Trophoblast cell (in vitro differentiated cells and primary cell): ENCODE measurements around the gene GALNT9.

Experiments used
- DNase-seq, 2 donors: peaks; one replicate each; pipeline ENCODE4 v3.0.0-alpha.2; 2016
- H2AFZ ChIP-seq: 2 replicates; pipeline ENCODE4 v1.6.1; 2013; ENCODE audit warnings: low read length, moderate library complexity, mild to moderate bottlenecking; ENCODE audit not compliant: insufficient read depth, poor library complexity
- H2AK5ac ChIP-seq: 2 replicates; pipeline ENCODE4 v1.6.1; 2013; ENCODE audit warnings: mild to moderate bottlenecking, low read length
- H2BK120ac ChIP-seq: 2 replicates; pipeline ENCODE4 v1.6.1; 2013; ENCODE audit warnings: low read length, mild to moderate bottlenecking, moderate library complexity; ENCODE audit not compliant: insufficient read depth, poor library complexity
- H2BK12ac ChIP-seq: 2 replicates; pipeline ENCODE4 v1.6.1; 2013; ENCODE audit warnings: mild to moderate bottlenecking, low read length, moderate library complexity
- H2BK5ac ChIP-seq: 2 replicates; pipeline ENCODE4 v1.6.1; 2013; ENCODE audit warnings: low read length, low read depth, moderate library complexity, mild to moderate bottlenecking; ENCODE audit not compliant: poor library complexity
- H3K14ac ChIP-seq: 2 replicates; pipeline ENCODE4 v1.6.1; 2013; ENCODE audit warnings: mild to moderate bottlenecking, low read length
- H3K18ac ChIP-seq: 2 replicates; pipeline ENCODE4 v1.6.1; 2013; ENCODE audit warnings: mild to moderate bottlenecking, low read length
- H3K23ac ChIP-seq: 2 replicates; pipeline ENCODE4 v1.6.1; 2013; ENCODE audit warnings: low read length
- H3K27ac ChIP-seq: 2 replicates; pipeline ENCODE4 v1.5.1; 2013; ENCODE audit warnings: low read depth, mild to moderate bottlenecking, inconsistent platforms, low read length, moderate library complexity
- H3K27me3 ChIP-seq: 2 replicates; pipeline ENCODE4 v1.6.1; 2013; ENCODE audit warnings: inconsistent platforms, mild to moderate bottlenecking, low read length, moderate library complexity; ENCODE audit not compliant: insufficient read depth
- H3K36me3 ChIP-seq, 2 experiments: 1 replicate in 1 of 2; 2 replicates in 1 of 2; pipeline ENCODE4 v1.6.1; 2013; ENCODE audit warnings: low read length in 2 of 2, mild to moderate bottlenecking in 2 of 2, moderate library complexity in 1 of 2; ENCODE audit not compliant: insufficient read depth in 2 of 2, control insufficient read depth in 1 of 2
- H3K4ac ChIP-seq: 2 replicates; pipeline ENCODE4 v1.6.1; 2013; ENCODE audit warnings: low read depth, mild to moderate bottlenecking, low read length, moderate library complexity
- H3K4me1 ChIP-seq, 2 experiments: 1 replicate in 1 of 2; 2 replicates in 1 of 2; pipeline ENCODE4 v1.6.1; 2013; ENCODE audit warnings: low read length in 2 of 2, mild to moderate bottlenecking in 2 of 2, moderate library complexity in 1 of 2; ENCODE audit not compliant: insufficient read depth in 2 of 2, control insufficient read depth in 1 of 2
- H3K4me2 ChIP-seq: 2 replicates; pipeline ENCODE4 v1.6.1; 2013; ENCODE audit warnings: inconsistent platforms, mild to moderate bottlenecking, low read length, moderate library complexity
- H3K4me3 ChIP-seq: 2 replicates; pipeline ENCODE4 v1.5.1; 2013; ENCODE audit warnings: mild to moderate bottlenecking, low read depth, low read length, inconsistent platforms
- H3K79me1 ChIP-seq: one replicate; pipeline ENCODE4 v1.6.1; 2013; ENCODE audit warnings: low read length
- H3K79me2 ChIP-seq: 2 replicates; pipeline ENCODE4 v1.6.1; 2013; ENCODE audit warnings: low read length, mild to moderate bottlenecking; ENCODE audit not compliant: control insufficient read depth, insufficient read depth, poor library complexity
- H3K9ac ChIP-seq: 2 replicates; pipeline ENCODE4 v1.6.1; 2013; ENCODE audit warnings: mild to moderate bottlenecking, low read length
- H3K9me3 ChIP-seq: 2 replicates; pipeline ENCODE4 v1.6.1; 2013; ENCODE audit warnings: low read depth, mild to moderate bottlenecking, control low read depth, inconsistent platforms, low read length; ENCODE audit not compliant: insufficient read depth
- H4K12ac ChIP-seq: 2 replicates; pipeline ENCODE4 v1.6.1; 2013; ENCODE audit warnings: low read depth, mild to moderate bottlenecking, low read length, moderate library complexity
- H4K8ac ChIP-seq: 2 replicates; pipeline ENCODE4 v1.6.1; 2013; ENCODE audit warnings: low read depth, mild to moderate bottlenecking, low read length, moderate library complexity
- H4K91ac ChIP-seq: one replicate; pipeline ENCODE4 v1.6.1; 2013; ENCODE audit warnings: low read depth, mild to moderate bottlenecking, low read length, moderate library complexity
- WGBS: extraction: QIAGEN DNeasy Blood & Tissue Kit; methylation state at CpG from one replicate; pipeline ENCODE4 v1.1.7; 2013; ENCODE audit warnings: missing lambda C conversion rate; ENCODE audit not compliant: insufficient read length, insufficient coverage; ENCODE audit errors: extremely low coverage; 5-methylcytosine and 5-hydroxymethylcytosine counted together

GALNT9 gene

DNA sequence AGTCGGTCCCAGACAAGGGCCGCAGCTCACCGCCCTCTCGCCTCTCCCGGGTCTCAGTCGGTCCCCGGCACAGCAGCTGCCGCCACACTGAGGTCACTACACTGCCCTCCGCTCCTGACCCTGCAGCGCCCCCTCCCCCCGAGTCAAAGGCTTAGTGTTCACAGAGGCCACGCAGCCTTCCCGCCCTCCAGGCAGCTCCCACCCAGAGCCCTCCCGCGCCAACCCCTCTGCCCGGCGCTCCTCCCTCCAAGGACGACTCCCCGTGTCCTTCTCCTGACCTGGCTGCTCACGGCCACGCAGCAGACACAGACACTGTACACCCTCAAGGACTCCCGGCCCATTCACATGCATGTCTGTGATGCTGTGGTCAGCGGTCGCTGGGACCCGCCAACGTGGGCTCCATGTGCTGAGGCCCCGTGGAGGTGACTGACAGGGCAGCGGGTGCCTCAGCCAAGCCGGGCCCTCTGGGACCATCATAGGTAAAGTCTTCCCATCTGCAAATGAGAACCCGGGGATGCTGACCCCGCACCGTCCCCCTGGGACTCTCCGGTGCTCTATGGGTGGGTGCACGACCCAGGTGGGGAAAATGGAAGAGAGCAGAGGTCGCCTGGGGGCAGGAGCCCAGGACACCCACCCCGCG, 16.3 kb upstream of the GALNT9 start:
- no peak overlapping the region for H3K4me2 ChIP-seq
- no peak overlapping the region for H2BK120ac ChIP-seq
- H3K27ac ChIP-seq = no peak overlapping the region
- no peak overlapping the region for H3K14ac ChIP-seq
- no peak overlapping the region for H3K4ac ChIP-seq
- H2AK5ac ChIP-seq = no peak overlapping the region
- H2BK12ac ChIP-seq = no peak overlapping the region
- H3K4me1 ChIP-seq = no peaks in the 10 kb centered on the region
- H3K79me1 ChIP-seq = no peaks in the 10 kb centered on the region
- H3K4me3 ChIP-seq = no peak overlapping the region
- no peak overlapping the region for H3K9ac ChIP-seq
- no peaks in the 10 kb centered on the region for H3K27me3 ChIP-seq
- no peak overlapping the region for H2AFZ ChIP-seq
- no CpG with 5 or more reads among the region's 37 CpGs for WGBS
- H3K36me3 ChIP-seq = no peaks in the 10 kb centered on the region
- H3K9me3 ChIP-seq = peaks cover 7% of the 10 kb centered on the region
- no peak overlapping the region for H3K23ac ChIP-seq
- H4K91ac ChIP-seq = no peak overlapping the region
- H2BK5ac ChIP-seq = no peak overlapping the region
- no peak overlapping the region for H3K18ac ChIP-seq
- H4K12ac ChIP-seq = no peak overlapping the region
- no peaks in the 10 kb centered on the region for H3K79me2 ChIP-seq
- H4K8ac ChIP-seq = no peak overlapping the region
- DNase-seq = no peak

DNA sequence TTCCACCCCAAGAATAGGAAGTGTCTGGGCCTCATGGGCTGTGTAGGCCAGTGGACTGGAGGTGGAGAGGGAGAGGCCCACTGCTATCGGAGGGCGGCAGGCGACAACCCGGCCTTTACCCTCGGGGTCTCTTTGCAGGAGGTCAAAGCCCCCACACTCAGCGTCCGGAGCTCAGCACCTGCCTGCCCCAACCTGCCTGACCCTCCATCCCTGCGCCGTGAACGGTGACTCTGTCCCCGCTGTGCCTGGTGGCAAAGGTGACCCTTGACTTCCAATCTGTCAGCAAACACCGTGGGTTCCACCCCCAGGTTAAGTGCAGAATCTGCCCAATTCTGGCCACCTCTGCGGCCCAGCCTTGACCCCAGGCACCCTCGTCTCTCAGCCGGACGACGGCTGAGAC, 15.7 kb upstream of the GALNT9 start:
- no peaks in the 10 kb centered on the region for H3K36me3 ChIP-seq
- no peak overlapping the region for H2BK5ac ChIP-seq
- no peak overlapping the region for H3K18ac ChIP-seq
- no peak overlapping the region for H2AK5ac ChIP-seq
- DNase-seq = no peak
- H4K91ac ChIP-seq = no peak overlapping the region
- no peak overlapping the region for H4K8ac ChIP-seq
- no peak overlapping the region for H2BK12ac ChIP-seq
- no peak overlapping the region for H3K4me3 ChIP-seq
- no peak overlapping the region for H2BK120ac ChIP-seq
- no peak overlapping the region for H2AFZ ChIP-seq
- no peak overlapping the region for H3K4ac ChIP-seq
- H3K9ac ChIP-seq = no peak overlapping the region
- H3K14ac ChIP-seq = no peak overlapping the region
- no peak overlapping the region for H3K4me2 ChIP-seq
- no peaks in the 10 kb centered on the region for H3K27me3 ChIP-seq
- no peaks in the 10 kb centered on the region for H3K79me1 ChIP-seq
- no peak overlapping the region for H3K23ac ChIP-seq
- no peaks in the 10 kb centered on the region for H3K4me1 ChIP-seq
- WGBS = no CpG with 5 or more reads among the region's 17 CpGs
- no peaks in the 10 kb centered on the region for H3K79me2 ChIP-seq
- H3K9me3 ChIP-seq = peaks cover 6% of the 10 kb centered on the region
- no peak overlapping the region for H4K12ac ChIP-seq
- no peak overlapping the region for H3K27ac ChIP-seq

DNA sequence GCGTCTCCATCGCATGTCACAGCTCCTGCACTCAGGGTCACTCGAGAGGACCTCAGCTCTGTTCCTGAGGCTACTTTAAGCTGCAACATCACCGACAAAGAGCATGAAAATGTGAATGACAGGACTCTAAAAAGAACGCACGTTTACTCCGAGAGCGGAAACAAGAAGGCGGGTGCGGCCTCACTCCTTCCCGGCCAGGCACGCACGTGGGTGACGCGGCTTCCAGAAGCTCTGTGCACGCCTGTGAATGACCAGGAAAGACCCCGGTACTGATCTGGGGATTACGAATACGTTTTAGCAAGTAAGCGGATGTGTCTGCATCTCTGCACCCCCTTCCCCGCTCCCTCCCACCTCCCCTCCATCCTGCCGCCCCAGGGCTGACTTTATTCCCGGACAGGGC, 15.2 kb upstream of the GALNT9 start:
- H3K4me3 ChIP-seq = no peak overlapping the region
- no peaks in the 10 kb centered on the region for H3K4me1 ChIP-seq
- no peak overlapping the region for H2AFZ ChIP-seq
- no peak overlapping the region for H4K8ac ChIP-seq
- H3K79me1 ChIP-seq = no peaks in the 10 kb centered on the region
- no peak overlapping the region for H2BK12ac ChIP-seq
- H3K79me2 ChIP-seq = no peaks in the 10 kb centered on the region
- H3K23ac ChIP-seq = no peak overlapping the region
- H3K9me3 ChIP-seq = peaks cover 6% of the 10 kb centered on the region
- no peak overlapping the region for H4K91ac ChIP-seq
- no peaks in the 10 kb centered on the region for H3K36me3 ChIP-seq
- no peak overlapping the region for H2BK120ac ChIP-seq
- no peak overlapping the region for H4K12ac ChIP-seq
- no peak overlapping the region for H3K27ac ChIP-seq
- no peak overlapping the region for H3K18ac ChIP-seq
- no peak for DNase-seq
- H2BK5ac ChIP-seq = no peak overlapping the region
- no peaks in the 10 kb centered on the region for H3K27me3 ChIP-seq
- no peak overlapping the region for H3K4ac ChIP-seq
- H3K4me2 ChIP-seq = no peak overlapping the region
- no peak overlapping the region for H3K9ac ChIP-seq
- no peak overlapping the region for H3K14ac ChIP-seq
- no CpG with 5 or more reads among the region's 23 CpGs for WGBS
- H2AK5ac ChIP-seq = no peak overlapping the region

DNA sequence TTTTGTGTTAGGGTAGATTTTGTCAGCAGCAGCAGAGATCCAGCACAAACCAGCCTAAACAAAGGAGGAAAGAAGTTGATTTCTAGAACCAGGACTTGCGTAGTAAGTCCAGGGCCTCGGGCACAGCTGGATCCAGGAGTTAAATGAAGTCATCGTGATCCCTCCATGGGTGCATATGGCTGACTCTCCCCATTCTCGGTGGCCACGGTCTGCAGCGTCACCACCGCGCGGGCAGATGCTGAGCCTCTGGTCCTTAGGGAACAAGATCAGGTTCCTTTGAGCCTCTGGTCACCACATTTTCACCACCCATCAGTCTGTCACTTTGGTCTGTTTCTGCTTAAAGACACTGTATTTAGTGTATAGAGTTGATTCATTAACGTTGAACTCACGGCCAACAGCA, 14.8 kb upstream of the GALNT9 start:
- no peaks in the 10 kb centered on the region for H3K79me2 ChIP-seq
- H3K14ac ChIP-seq = no peak overlapping the region
- H3K23ac ChIP-seq = no peak overlapping the region
- no peaks in the 10 kb centered on the region for H3K4me1 ChIP-seq
- H2BK120ac ChIP-seq = no peak overlapping the region
- no peak overlapping the region for H2AFZ ChIP-seq
- H3K4me3 ChIP-seq = no peak overlapping the region
- no peaks in the 10 kb centered on the region for H3K27me3 ChIP-seq
- H3K9me3 ChIP-seq = peaks cover 6% of the 10 kb centered on the region
- no peak overlapping the region for H2BK5ac ChIP-seq
- no CpG with 5 or more reads among the region's 11 CpGs for WGBS
- no peak overlapping the region for H3K4me2 ChIP-seq
- DNase-seq = no peak
- no peak overlapping the region for H4K8ac ChIP-seq
- H3K9ac ChIP-seq = no peak overlapping the region
- H3K27ac ChIP-seq = no peak overlapping the region
- H3K4ac ChIP-seq = no peak overlapping the region
- no peak overlapping the region for H2AK5ac ChIP-seq
- no peak overlapping the region for H4K91ac ChIP-seq
- no peak overlapping the region for H2BK12ac ChIP-seq
- no peaks in the 10 kb centered on the region for H3K36me3 ChIP-seq
- no peak overlapping the region for H4K12ac ChIP-seq
- H3K79me1 ChIP-seq = no peaks in the 10 kb centered on the region
- H3K18ac ChIP-seq = no peak overlapping the region
